NCI-H2196 treated with DMSO at 0.1 percent for 48 hours (cell line): ENCODE results near the gene RNF187.

Experiments used
- DNase-seq: peaks from one replicate; lab custom pipeline; 2025; ENCODE audit not compliant: unreplicated experiment; lab: John Stamatoyannopoulos, UW

Gene RNF187

DNA sequence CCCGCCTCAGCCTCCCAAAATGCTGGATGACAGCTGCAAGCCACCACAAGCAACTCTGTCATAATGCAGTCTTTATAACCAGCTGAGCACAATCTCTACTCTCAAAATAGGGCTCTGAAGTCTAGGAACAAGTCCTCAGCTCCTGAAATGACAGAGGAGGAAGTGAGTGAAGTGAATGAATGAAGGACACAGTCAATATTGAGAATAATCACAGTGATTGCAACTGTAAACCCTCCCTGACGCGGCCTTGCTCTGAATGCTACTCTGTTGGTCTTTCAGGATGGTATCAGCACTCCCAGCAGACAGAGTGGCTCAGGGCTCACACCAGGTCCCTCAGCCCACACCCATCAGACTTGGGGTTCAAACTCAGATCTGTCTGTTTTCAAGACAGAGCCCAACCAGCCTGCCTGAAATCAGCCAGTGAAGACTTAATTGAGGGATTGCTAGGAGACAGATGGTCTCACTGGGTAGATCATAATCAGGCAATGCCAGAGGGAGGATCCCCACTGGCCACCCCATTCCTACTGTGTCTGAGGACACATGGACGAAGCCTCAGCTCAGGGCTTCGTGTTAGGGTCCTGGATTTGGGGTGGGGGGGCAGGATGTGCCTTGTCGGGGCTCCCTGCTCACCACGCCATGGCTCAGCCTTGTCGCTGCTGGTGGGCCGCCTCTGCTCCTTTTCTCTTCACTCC lies 20.9 kb downstream of the RNF187 start:
- no peak for DNase-seq

- DNase-seq: no peak
These were observed 21.7 kb downstream of the RNF187 start for GRCh38 chr1:228508840-228509415.

GRCh38 chr1:228510101-228510802 lies 23.1 kb downstream of the RNF187 start:
- no peak for DNase-seq

DNA sequence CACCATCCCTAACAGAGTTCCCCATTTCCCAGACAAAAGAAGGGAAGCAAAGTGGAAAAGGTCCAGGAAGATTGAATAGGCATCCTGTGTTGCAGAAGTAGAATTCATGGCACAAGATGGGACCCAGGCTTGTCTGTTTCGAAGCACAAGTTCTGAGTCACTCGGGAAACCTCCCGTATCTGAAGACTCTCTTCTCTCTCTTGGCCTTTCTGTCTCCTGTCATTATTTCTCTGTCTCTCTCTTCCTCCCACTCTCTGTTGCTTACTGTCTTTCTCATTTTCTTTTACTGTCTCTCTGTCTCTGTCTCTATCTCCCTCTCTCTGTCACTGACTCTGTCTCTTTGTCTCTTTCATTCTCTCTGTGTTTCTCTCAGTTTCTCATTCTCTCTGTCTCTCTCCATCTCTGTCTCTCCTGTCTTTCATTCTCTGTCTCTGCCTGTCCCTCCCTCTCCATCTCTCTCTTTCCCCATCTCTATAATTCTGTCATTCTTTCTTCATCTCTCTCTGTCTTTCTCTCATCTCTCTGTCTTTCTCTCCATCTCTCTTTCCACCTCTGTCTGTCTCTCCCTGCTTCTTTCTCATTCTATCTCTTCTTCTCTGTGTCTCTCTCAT lies 23.7 kb downstream of the RNF187 start:
- DNase-seq: no peak

DNA sequence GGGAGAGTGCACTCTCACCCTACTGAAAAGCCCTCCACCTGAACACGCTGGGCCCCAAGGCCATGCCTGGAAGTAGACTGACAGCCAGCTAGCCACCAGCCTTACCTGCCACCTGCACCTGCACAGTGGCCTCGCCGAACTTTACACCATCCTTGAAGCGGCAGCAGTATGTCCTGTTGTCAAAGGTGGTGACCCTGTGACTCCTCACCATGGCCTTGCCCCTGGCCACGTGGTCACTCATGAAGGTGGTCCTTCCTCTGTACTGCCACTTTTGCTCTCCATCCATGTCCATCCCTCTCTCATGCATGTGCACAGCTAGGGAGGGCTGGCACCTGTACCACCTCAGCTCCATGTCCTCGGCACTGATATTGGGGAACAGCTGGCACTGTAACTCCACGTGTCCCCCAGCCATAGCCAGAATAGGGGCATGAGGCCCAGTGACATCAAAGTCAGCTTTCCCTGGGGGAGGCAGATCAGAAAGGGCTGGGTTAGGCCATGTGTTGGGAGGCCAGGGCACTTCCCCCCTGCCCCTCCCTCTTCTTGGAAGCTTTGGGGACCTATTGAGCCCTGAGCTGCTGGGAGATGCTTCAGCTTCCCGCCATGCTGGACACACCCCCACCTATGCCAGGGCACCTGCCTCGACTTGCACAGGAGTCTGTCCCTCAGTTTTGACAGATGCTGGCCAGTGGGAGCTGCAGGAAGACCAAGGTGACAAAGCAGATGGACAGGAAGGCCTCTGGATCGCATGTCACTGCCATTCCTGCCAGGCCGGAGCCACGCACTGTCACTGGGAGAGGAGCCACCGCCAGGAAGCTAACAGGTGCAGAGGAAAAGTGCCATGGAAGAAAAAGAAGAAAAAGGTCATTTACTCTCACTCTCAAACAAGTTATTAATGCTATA lies 24.6 kb downstream of the RNF187 start:
- DNase-seq: no peak

DNA sequence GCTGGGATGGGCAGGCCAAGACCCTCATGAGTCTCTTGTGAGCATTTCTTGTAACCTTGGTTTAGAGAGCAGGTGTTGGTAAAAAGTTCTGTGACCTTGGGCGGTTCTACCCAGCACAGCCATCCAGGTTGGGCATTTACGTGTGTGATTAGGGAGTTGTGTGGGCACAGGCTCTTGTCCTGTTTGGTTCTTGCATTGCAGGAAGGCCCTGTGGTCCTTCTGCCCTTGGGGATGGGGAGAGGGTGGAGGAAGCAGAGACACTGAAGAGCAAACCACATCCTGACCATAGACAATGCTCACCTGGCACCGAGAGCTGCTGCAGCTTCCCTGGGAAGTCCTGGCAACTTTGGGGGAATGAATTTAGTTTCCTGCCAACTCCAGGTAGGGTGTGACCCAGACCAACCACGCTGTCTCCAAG lies 25.6 kb downstream of the RNF187 start:
- DNase-seq: no peak

- no peak for DNase-seq
These were observed 26.2 kb downstream of the RNF187 start for GRCh38 chr1:228513236-228513900.

GRCh38 chr1:228514421-228514820 lies 27.2 kb downstream of the RNF187 start:
- no peak for DNase-seq

- DNase-seq: no peak
These were observed 28.1 kb downstream of the RNF187 start for GRCh38 chr1:228515200-228515834.

GRCh38 chr1:228517655-228518054 lies 30.5 kb downstream of the RNF187 start:
- no peak for DNase-seq

- no peak for DNase-seq
These were observed 40.4 kb downstream of the RNF187 start for GRCh38 chr1:228527596-228527995.

DNA sequence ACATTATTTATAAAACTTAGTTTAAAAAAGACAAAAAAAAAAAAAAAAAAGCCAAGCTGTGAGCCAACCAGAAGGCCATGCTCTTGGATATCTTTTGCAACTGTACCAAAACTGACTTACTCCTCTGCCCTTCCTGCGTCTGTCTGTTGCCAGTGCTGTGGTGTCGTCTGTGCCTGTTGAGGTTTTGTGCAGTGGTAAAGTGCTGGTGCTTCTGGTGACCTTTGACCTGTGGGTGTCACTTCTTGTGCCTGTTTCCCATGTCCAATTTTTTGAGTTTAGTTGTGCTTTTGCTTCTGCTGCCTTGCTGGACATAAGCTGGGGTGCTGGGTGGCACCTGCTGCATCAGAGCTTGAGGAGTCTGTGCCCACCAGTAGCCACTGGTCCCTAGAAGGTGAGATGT lies 41.4 kb downstream of the RNF187 start:
- DNase-seq: no peak

GRCh38 chr1:228530086-228530758 lies 43.0 kb downstream of the RNF187 start:
- no peak for DNase-seq

DNA sequence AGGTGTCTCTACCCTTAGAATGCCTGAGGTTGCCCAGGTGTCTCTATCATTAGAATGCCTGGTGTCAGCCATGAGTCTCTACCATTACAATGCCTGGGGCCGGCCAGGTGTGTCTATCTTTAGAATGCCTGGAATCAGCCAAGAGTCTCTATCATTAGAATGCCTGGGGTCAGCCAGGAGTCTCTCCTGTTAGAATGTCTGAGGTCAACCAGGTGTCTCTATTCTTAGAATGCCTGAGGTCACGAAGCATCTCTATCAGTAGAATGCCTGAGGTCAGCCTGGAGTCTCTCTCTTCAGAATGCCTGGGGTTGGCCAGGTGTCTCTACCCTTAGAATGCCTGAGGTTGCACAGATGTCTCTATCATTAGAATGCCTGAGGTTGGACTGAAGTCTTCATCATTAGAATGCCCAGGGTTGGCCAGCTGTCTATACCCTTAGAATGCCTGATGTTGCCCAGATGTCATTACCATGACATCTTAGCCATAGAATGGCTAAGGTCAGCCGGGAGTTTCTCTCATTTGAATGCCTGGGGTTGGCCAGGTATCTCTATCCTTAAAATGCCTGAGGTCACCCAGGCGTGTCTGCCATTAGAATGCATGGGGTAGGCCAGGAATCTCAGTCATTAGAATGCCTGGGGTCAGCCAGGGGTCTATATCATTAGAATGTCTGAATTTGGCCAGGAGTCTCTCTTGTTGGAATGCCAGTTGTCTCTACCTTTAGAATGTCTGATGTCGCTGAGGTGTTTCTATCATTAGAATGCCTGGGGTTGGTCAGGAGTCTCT lies 44.0 kb downstream of the RNF187 start:
- no peak for DNase-seq

DNA sequence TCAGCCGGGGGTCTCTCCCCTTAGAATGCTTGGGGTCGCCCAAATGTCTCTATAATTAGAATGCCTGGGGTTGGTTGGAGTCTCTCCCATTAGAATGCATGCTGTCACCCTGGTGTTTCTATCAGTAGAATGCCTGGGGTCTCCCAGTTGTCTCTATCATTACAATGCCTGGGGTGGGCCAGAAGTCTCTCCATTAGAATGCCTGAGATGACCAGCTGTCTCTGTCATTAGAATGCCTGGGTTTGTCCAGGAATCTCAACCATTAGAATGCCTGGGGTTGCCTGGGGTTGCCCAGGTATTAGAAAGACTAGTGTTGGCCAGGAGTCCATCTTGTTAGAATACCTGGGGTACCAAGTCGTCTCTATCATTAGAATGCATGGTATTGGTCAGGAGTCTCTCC lies 51.6 kb downstream of the RNF187 start:
- no peak for DNase-seq

- no peak for DNase-seq
These were observed 53.2 kb downstream of the RNF187 start for GRCh38 chr1:228540161-228540917.

GRCh38 chr1:228541725-228542124 lies 54.5 kb downstream of the RNF187 start:
- DNase-seq: no peak

DNA sequence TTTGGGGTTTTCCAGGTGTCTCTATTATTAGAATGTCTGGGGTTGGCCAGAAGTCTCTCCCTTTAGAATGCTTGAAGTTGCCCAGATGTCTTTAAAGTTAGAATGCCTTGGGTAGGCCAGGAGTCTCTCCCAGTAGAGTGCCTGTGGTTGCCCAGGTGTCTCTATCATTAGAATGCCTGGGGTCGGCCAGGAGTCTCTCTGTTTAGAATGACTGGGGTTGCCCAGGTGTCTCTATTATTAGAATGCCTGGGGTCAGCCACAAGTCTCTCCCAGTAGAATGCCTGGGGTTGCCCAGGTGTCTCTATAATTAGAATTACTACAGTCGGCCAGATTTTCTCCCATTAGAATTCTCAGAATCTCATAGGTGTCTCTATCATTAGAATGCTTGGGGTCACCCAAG lies 55.2 kb downstream of the RNF187 start:
- DNase-seq: no peak
